Hepatocyte (in vitro differentiated cells): ENCODE measurements around the gene CMSS1. TPM values are rescaled to one million over a fixed set of nuclear protein-coding genes. Genes with fewer than 3 reads are reported as not detected.

ENCODE experiments used
- DNase-seq: peaks from one replicate; pipeline ENCODE4 v3.0.0-alpha.2; 2016; ENCODE audit warnings: low spot score
- H2AFZ ChIP-seq: fragments of 200-600 bp; sonication (generic); 2 replicates; pipeline ENCODE4 v1.6.0; 2016; ENCODE audit warnings: antibody characterized with exemption, mild to moderate bottlenecking
- H3K27ac ChIP-seq: fragments of 200-600 bp; sonication (generic); 2 replicates; pipeline ENCODE4 v1.5.1; 2016; ENCODE audit warnings: mild to moderate bottlenecking
- H3K27me3 ChIP-seq: fragments of 200-600 bp; sonication (generic); 2 replicates; pipeline ENCODE4 v1.6.1; 2016
- H3K36me3 ChIP-seq: fragments of 200-600 bp; sonication (generic); replicated peaks from 2 replicates; pipeline ENCODE4 v1.5.1; 2016; ENCODE audit warnings: low read depth; ENCODE audit not compliant: insufficient read depth
- H3K4me1 ChIP-seq: fragments of 200-600 bp; sonication (generic); 2 replicates; pipeline ENCODE4 v1.5.1; 2016; ENCODE audit warnings: mild to moderate bottlenecking, moderate library complexity; ENCODE audit not compliant: insufficient read depth
- H3K4me2 ChIP-seq: fragments of 200-600 bp; sonication (generic); 2 replicates; pipeline ENCODE4 v1.6.0; 2016
- H3K4me3 ChIP-seq: fragments of 200-600 bp; sonication (generic); 2 replicates; pipeline ENCODE4 v1.5.1; 2016; ENCODE audit warnings: mild to moderate bottlenecking
- H3K79me2 ChIP-seq: fragments of 200-600 bp; sonication (generic); 2 replicates; pipeline ENCODE4 v1.6.0; 2017; ENCODE audit warnings: mild to moderate bottlenecking
- H3K9me2 ChIP-seq: fragments of 200-600 bp; sonication (generic); replicated peaks from 2 replicates; pipeline ENCODE4 v1.6.0; 2017; ENCODE audit warnings: mild to moderate bottlenecking; ENCODE audit not compliant: insufficient read depth
- H3K9me3 ChIP-seq: fragments of 200-600 bp; sonication (generic); 2 replicates; pipeline ENCODE4 v1.5.1; 2016; ENCODE audit warnings: low read depth, mild to moderate bottlenecking
- H4K20me1 ChIP-seq: fragments of 200-600 bp; sonication (generic); 2 replicates; pipeline ENCODE4 v1.6.0; 2016; ENCODE audit warnings: mild to moderate bottlenecking; ENCODE audit not compliant: insufficient read depth, poor library complexity, severe bottlenecking
- EZH2 ChIP-seq: fragments of 200-600 bp; sonication (generic); IDR thresholded peaks from 2 replicates; pipeline ENCODE4 v1.6.1; 2016; ENCODE audit warnings: antibody characterized with exemption, mild to moderate bottlenecking, borderline replicate concordance
- EZH2phosphoT487 ChIP-seq: fragments of 200-600 bp; sonication (generic); IDR thresholded peaks from one replicate; pipeline ENCODE4 v1.6.1; 2018; ENCODE audit warnings: antibody characterized with exemption, mild to moderate bottlenecking, low read depth, moderate library complexity; ENCODE audit not compliant: unreplicated experiment, severe bottlenecking
- WGBS: methylation state at CpG from one replicate; pipeline ENCODE4 v1.1.6; 2016; ENCODE audit warnings: low lambda C conversion rate; ENCODE audit errors: missing lambda C conversion rate; 5-methylcytosine and 5-hydroxymethylcytosine counted together
- polyA plus RNA-seq: library from polyadenylated mRNA; unstranded; fragments of >200 nt; fragmentation: Nextera tagmentation; extraction: Ambion mirVana; gene quantifications from 2 replicates; pipeline ENCODE4 v1.2.1, GENCODE V29; 2016
- total RNA-seq: library from RNA; depleted of rRNA; stranded (reverse); fragments of >200 nt; gene quantifications from 2 replicates; pipeline ENCODE4 v1.2.3, GENCODE V29; 2014
- TF ChIP-seq, protein P1 (sequence below): fragments of 200-600 bp; sonication (generic); IDR thresholded peaks from 2 replicates; pipeline ENCODE4 v1.5.1; 2016; ENCODE audit warnings: antibody characterized with exemption, mild to moderate bottlenecking; ENCODE audit not compliant: poor library complexity

CMSS1 gene
- total and polyA plus RNA-seq, 2 experiments from 2014 or later, result 11.8 to 17.0 TPM

GRCh38 chr3:100067589-100067988 is 249.9 kb downstream of the CMSS1 start:
- no peak for TF ChIP-seq EZH2phosphoT487
- TF ChIP-seq, protein P1, sequence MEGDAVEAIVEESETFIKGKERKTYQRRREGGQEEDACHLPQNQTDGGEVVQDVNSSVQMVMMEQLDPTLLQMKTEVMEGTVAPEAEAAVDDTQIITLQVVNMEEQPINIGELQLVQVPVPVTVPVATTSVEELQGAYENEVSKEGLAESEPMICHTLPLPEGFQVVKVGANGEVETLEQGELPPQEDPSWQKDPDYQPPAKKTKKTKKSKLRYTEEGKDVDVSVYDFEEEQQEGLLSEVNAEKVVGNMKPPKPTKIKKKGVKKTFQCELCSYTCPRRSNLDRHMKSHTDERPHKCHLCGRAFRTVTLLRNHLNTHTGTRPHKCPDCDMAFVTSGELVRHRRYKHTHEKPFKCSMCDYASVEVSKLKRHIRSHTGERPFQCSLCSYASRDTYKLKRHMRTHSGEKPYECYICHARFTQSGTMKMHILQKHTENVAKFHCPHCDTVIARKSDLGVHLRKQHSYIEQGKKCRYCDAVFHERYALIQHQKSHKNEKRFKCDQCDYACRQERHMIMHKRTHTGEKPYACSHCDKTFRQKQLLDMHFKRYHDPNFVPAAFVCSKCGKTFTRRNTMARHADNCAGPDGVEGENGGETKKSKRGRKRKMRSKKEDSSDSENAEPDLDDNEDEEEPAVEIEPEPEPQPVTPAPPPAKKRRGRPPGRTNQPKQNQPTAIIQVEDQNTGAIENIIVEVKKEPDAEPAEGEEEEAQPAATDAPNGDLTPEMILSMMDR, result no peak
- TF ChIP-seq EZH2, result no peak
- Histone ChIP-seq H3K79me2 (no peaks in the 10 kb centered on the region), H3K4me3 (no peak overlapping the region), H3K27me3 (no peaks in the 10 kb centered on the region), H3K9me2 (no peaks in the 10 kb centered on the region), H4K20me1 (no peaks in the 10 kb centered on the region), H3K27ac (no peak overlapping the region), H3K36me3 (no peaks in the 10 kb centered on the region), H3K9me3 (no peaks in the 10 kb centered on the region), H2AFZ (no peak overlapping the region), H3K4me1 (peaks cover 10% of the 10 kb centered on the region), H3K4me2 (no peak overlapping the region)
- no peak for DNase-seq

DNA sequence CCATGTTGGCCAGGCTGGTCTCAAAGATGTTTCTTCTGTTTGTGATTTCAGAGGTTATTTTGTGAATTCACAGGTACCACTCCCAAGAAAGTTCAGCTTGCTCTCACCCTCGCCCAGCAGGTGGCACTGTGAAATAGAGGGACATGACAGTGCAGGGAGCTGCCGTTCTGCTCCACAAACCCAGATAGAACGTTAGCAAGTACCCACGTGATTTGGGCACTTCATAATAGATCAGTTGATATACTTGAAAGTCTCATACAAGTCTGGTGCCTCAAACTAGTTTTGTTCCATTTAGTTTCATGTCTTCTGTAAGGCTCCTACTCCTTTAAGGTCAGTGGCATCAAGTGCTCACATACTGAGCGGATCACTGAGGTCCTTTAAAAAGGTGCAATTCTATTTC is 251.2 kb downstream of the CMSS1 start:
- H3K27ac ChIP-seq, result peak overlapping the region; percentile 5
- no peaks in the 10 kb centered on the region for H3K36me3 ChIP-seq
- no peaks in the 10 kb centered on the region for H3K9me3 ChIP-seq
- H2AFZ ChIP-seq, result no peak overlapping the region
- no peak overlapping the region for H3K4me3 ChIP-seq
- TF ChIP-seq, protein P1, result peak; percentile 64
- TF ChIP-seq EZH2, result no peak
- H3K79me2 ChIP-seq, result no peaks in the 10 kb centered on the region
- peak; percentile 76 for DNase-seq
- peaks cover 19% of the 10 kb centered on the region for H3K4me1 ChIP-seq
- 33% methylated on average over 5 of the region's 5 CpGs for WGBS
- no peaks in the 10 kb centered on the region for H4K20me1 ChIP-seq
- H3K4me2 ChIP-seq, result peak overlapping the region; percentile 47
- no peaks in the 10 kb centered on the region for H3K9me2 ChIP-seq
- H3K27me3 ChIP-seq, result no peaks in the 10 kb centered on the region

DNA sequence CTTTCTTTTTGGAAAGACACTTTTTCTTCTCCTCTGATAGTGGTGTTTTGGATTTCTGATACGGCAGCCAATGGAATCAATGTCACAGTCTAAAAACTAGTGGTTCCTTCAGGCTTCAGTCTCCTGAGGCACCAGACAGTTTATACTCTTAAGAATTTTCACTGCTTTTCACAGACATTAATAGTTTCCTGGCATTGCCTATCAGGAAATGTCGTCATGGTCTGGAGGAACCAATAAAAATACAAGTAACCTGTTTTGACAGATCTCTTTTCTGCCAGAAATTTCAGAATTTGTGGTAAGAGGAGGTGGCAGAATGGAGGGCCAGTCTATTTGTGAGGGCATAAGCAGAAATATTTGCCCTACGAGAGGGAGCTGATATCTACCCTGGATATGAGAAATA is 251.8 kb downstream of the CMSS1 start:
- Histone ChIP-seq H3K4me1 (peaks cover 24% of the 10 kb centered on the region), H2AFZ (no peak overlapping the region), H3K27me3 (no peaks in the 10 kb centered on the region), H3K4me3 (no peak overlapping the region), H4K20me1 (no peaks in the 10 kb centered on the region), H3K79me2 (no peaks in the 10 kb centered on the region), H3K36me3 (no peaks in the 10 kb centered on the region), H3K9me3 (no peaks in the 10 kb centered on the region), H3K4me2 (no peak overlapping the region), H3K27ac (peak overlapping the region; percentile 5), H3K9me2 (no peaks in the 10 kb centered on the region)
- TF ChIP-seq, protein P1, result no peak
- TF ChIP-seq EZH2 (no peak), EZH2phosphoT487 (no peak)
- WGBS, result 79% methylated on average over 3 of the region's 3 CpGs
- no peak for DNase-seq

- DNase-seq, result no peak
- no peaks in the 10 kb centered on the region for H3K79me2 ChIP-seq
- peaks cover 44% of the 10 kb centered on the region for H3K4me1 ChIP-seq
- 95% methylated on average over 3 of the region's 3 CpGs for WGBS
- H3K27ac ChIP-seq, result peak overlapping the region; percentile 94
- no peaks in the 10 kb centered on the region for H3K36me3 ChIP-seq
- no peaks in the 10 kb centered on the region for H3K9me2 ChIP-seq
- TF ChIP-seq, protein P1, result no peak
- TF ChIP-seq EZH2phosphoT487, result no peak
- no peak for TF ChIP-seq EZH2
- no peaks in the 10 kb centered on the region for H3K27me3 ChIP-seq
- no peaks in the 10 kb centered on the region for H4K20me1 ChIP-seq
- no peaks in the 10 kb centered on the region for H3K9me3 ChIP-seq
- no peak overlapping the region for H2AFZ ChIP-seq
- no peak overlapping the region for H3K4me3 ChIP-seq
- H3K4me2 ChIP-seq, result no peak overlapping the region
Observed at GRCh38 chr3:100072326-100073048, 254.8 kb downstream of the CMSS1 start.
